IMR-90 (cell line): ENCODE data around the gene FGF2. TPM values are rescaled to one million over a fixed set of nuclear protein-coding genes. Genes with fewer than 3 reads are reported as not detected.

Experiments used
- ATAC-seq: fragments of 200-7000 bp; cut with Tn5 transposase; 2 replicates; pipeline ENCODE4 v1.9.1; 2020; ENCODE audit warnings: low read depth, mild to moderate bottlenecking, moderate library complexity
- BruUV-seq: library from RNA; stranded (reverse); fragments of 400-500 nt; replicated peaks from 2 replicates; lab custom pipeline; 2021; lab: Mats Ljungman, UMichigan
- CTCF ChIA-PET: fragments of 300-600 bp; formaldehyde crosslinking; extraction: SDS; loops from one replicate; lab custom pipeline; 2021; ENCODE audit warnings: antibody characterized with exemption; lab: Yijun Ruan, JAX
- POLR2A ChIA-PET: fragments of 300-600 bp; sonication (Branson Sonifier 250); formaldehyde crosslinking; loops from one replicate; lab custom pipeline; 2022; ENCODE audit warnings: antibody characterized with exemption; ENCODE audit not compliant: unreplicated experiment; lab: Charles Lee
- DNase-seq: peaks from one replicate; pipeline ENCODE4 v3.0.0; 2013
- H2AFZ ChIP-seq: replicated peaks from 2 replicates; pipeline ENCODE3; 2013; ENCODE audit warnings: low read length, mild to moderate bottlenecking; ENCODE audit not compliant: poor library complexity
- H2AK5ac ChIP-seq: 2 replicates; pipeline ENCODE4 v1.6.1; 2013; ENCODE audit warnings: low read depth, low read length, inconsistent platforms
- H2AK9ac ChIP-seq: replicated peaks from 2 replicates; pipeline ENCODE3; 2013; ENCODE audit warnings: mild to moderate bottlenecking, low read depth, low read length, moderate library complexity; ENCODE audit not compliant: poor library complexity
- H2BK120ac ChIP-seq: 2 replicates; pipeline ENCODE4 v1.6.1; 2013; ENCODE audit warnings: low read depth, low read length, inconsistent platforms
- H2BK15ac ChIP-seq: 3 replicates; pipeline ENCODE4 v1.6.1; 2013; ENCODE audit warnings: low read depth, low read length, inconsistent platforms
- H2BK20ac ChIP-seq: 2 replicates; pipeline ENCODE4 v1.6.1; 2013; ENCODE audit warnings: low read depth, mild to moderate bottlenecking, inconsistent platforms, low read length, moderate library complexity
- H2BK5ac ChIP-seq: 2 replicates; pipeline ENCODE4 v1.6.1; 2013; ENCODE audit warnings: mild to moderate bottlenecking, low read depth, low read length, inconsistent platforms; ENCODE audit not compliant: poor library complexity, severe bottlenecking
- H3K14ac ChIP-seq: replicated peaks from 2 replicates; pipeline ENCODE4 v1.6.1; 2013; ENCODE audit warnings: low read depth, low read length, inconsistent platforms
- H3K18ac ChIP-seq: 2 replicates; pipeline ENCODE4 v1.6.1; 2013; ENCODE audit warnings: low read depth, low read length, control low read depth
- H3K23ac ChIP-seq: 2 replicates; pipeline ENCODE4 v1.6.1; 2013; ENCODE audit warnings: low read depth, low read length, inconsistent platforms
- H3K27ac ChIP-seq: 2 replicates; pipeline ENCODE4 v1.5.1; 2013; ENCODE audit warnings: mild to moderate bottlenecking, control low read depth, low read length; ENCODE audit not compliant: insufficient read depth
- H3K27me3 ChIP-seq: 2 replicates; pipeline ENCODE4 v1.6.1; 2013; ENCODE audit warnings: low read length; ENCODE audit not compliant: control insufficient read depth, insufficient read depth
- H3K36me3 ChIP-seq: 2 replicates; pipeline ENCODE4 v1.6.1; 2013; ENCODE audit warnings: low read length, mixed read lengths; ENCODE audit not compliant: control insufficient read depth, insufficient read depth
- H3K4ac ChIP-seq: 2 replicates; pipeline ENCODE4 v1.6.1; 2013; ENCODE audit warnings: low read depth, low read length, inconsistent platforms
- H3K4me1 ChIP-seq: 2 replicates; pipeline ENCODE4 v1.6.1; 2013; ENCODE audit warnings: low read length, mixed read lengths; ENCODE audit not compliant: control insufficient read depth, insufficient read depth
- H3K4me2 ChIP-seq: 2 replicates; pipeline ENCODE4 v1.6.1; 2013; ENCODE audit warnings: low read depth, mild to moderate bottlenecking, control low read depth, low read length, moderate library complexity
- H3K4me3 ChIP-seq: 2 replicates; pipeline ENCODE4 v1.5.1; 2013; ENCODE audit warnings: low read depth, mild to moderate bottlenecking, control low read depth, low read length, moderate library complexity; ENCODE audit not compliant: insufficient read depth
- H3K56ac ChIP-seq: 2 replicates; pipeline ENCODE4 v1.6.1; 2013; ENCODE audit warnings: low read length, inconsistent platforms; ENCODE audit not compliant: insufficient read depth; ENCODE audit errors: extremely low read depth
- H3K79me1 ChIP-seq, 2 experiments: 2 replicates each; pipeline ENCODE4 v1.6.1; 2013; ENCODE audit warnings: low read length in 2 of 2, inconsistent platforms in 1 of 2, low read depth in 1 of 2
- H3K9ac ChIP-seq: 2 replicates; pipeline ENCODE4 v1.6.1; 2013; ENCODE audit warnings: low read depth, low read length, control low read depth
- H3K9me1 ChIP-seq: 2 replicates; pipeline ENCODE4 v1.6.1; 2013; ENCODE audit warnings: low read length, inconsistent platforms; ENCODE audit not compliant: insufficient read depth
- H3K9me3 ChIP-seq: 2 replicates; pipeline ENCODE4 v1.6.1; 2013; ENCODE audit warnings: low read length; ENCODE audit not compliant: control insufficient read depth, insufficient read depth
- H4K20me1 ChIP-seq: 2 replicates; pipeline ENCODE4 v1.6.1; 2013; ENCODE audit warnings: low read length, inconsistent platforms; ENCODE audit not compliant: insufficient read depth
- H4K5ac ChIP-seq: 2 replicates; pipeline ENCODE4 v1.6.1; 2013; ENCODE audit warnings: mild to moderate bottlenecking, low read depth, low read length, control low read depth
- H4K8ac ChIP-seq, 2 experiments: 2 replicates each; pipeline ENCODE4 v1.6.1; 2013; ENCODE audit warnings: low read depth in 2 of 2, low read length in 2 of 2, control low read depth in 1 of 2, inconsistent platforms in 1 of 2
- H4K91ac ChIP-seq: 2 replicates; pipeline ENCODE4 v1.6.1; 2013; ENCODE audit warnings: low read depth, low read length, inconsistent platforms; ENCODE audit not compliant: insufficient read depth
- BHLHE40 ChIP-seq: fragments of 150-350 bp; IDR thresholded peaks from 2 replicates; pipeline ENCODE4 v1.6.1; 2016; ENCODE audit warnings: mild to moderate bottlenecking, low read depth, low read length
- CEBPB ChIP-seq: IDR thresholded peaks from 2 replicates; pipeline ENCODE4 v1.6.1; 2012; ENCODE audit warnings: low read depth, low read length, improper control_type of control experiment
- CHD1 ChIP-seq: IDR thresholded peaks from 2 replicates; pipeline ENCODE4 v1.6.1; 2012; ENCODE audit warnings: low read depth, low read length, improper control_type of control experiment
- CTCF ChIP-seq: conservative IDR thresholded peaks from 2 replicates; pipeline ENCODE4 v1.5.1; 2012; ENCODE audit warnings: mild to moderate bottlenecking, low read depth, low read length, improper control_type of control experiment
- ELK1 ChIP-seq: fragments of 150-350 bp; IDR thresholded peaks from 2 replicates; pipeline ENCODE4 v1.6.1; 2016; ENCODE audit warnings: low read depth, mild to moderate bottlenecking, low read length, moderate library complexity, borderline replicate concordance
- FOS ChIP-seq: fragments of 150-350 bp; IDR thresholded peaks from 2 replicates; pipeline ENCODE4 v1.6.1; 2016; ENCODE audit warnings: low read depth, low read length
- MAFK ChIP-seq: IDR thresholded peaks from 2 replicates; pipeline ENCODE4 v1.6.1; 2012; ENCODE audit warnings: low read depth, low read length, improper control_type of control experiment
- MAZ ChIP-seq: IDR thresholded peaks from 2 replicates; pipeline ENCODE4 v1.6.1; 2012; ENCODE audit warnings: low read depth, mild to moderate bottlenecking, low read length, improper control_type of control experiment, moderate library complexity, borderline replicate concordance
- MXI1 ChIP-seq: IDR thresholded peaks from 2 replicates; pipeline ENCODE4 v1.6.1; 2012; ENCODE audit warnings: low read depth, mild to moderate bottlenecking, low read length, moderate library complexity, borderline replicate concordance
- NFE2L2 ChIP-seq: fragments of 150-350 bp; IDR thresholded peaks from 2 replicates; pipeline ENCODE4 v1.6.1; 2016; ENCODE audit warnings: low read depth, mild to moderate bottlenecking, low read length
- POLR2A ChIP-seq: IDR thresholded peaks from 2 replicates; pipeline ENCODE4 v1.6.1; 2012; ENCODE audit warnings: mild to moderate bottlenecking, low read depth, low read length
- RAD21 ChIP-seq: IDR thresholded peaks from 2 replicates; pipeline ENCODE4 v1.6.1; 2012; ENCODE audit warnings: low read length, improper control_type of control experiment
- RCOR1 ChIP-seq: IDR thresholded peaks from 2 replicates; pipeline ENCODE4 v1.6.1; 2012; ENCODE audit warnings: mild to moderate bottlenecking, low read length, improper control_type of control experiment; ENCODE audit not compliant: insufficient replicate concordance
- RFX5 ChIP-seq: IDR thresholded peaks from 2 replicates; pipeline ENCODE4 v1.8.0; 2012; ENCODE audit warnings: low read depth, mild to moderate bottlenecking, low read length, moderate library complexity
- SMC3 ChIP-seq: fragments of 150-350 bp; IDR thresholded peaks from 2 replicates; pipeline ENCODE4 v1.6.1; 2016; ENCODE audit warnings: low read depth, mild to moderate bottlenecking, antibody characterized with exemption, low read length, moderate library complexity
- WGBS, 2 experiments: methylation state at CpG; one replicate each; pipeline versions ENCODE4 v1.1.5 to v1.1.7; 2013; ENCODE audit warnings: missing lambda C conversion rate in 2 of 2; ENCODE audit not compliant: insufficient read length in 1 of 2; ENCODE audit errors: extremely low coverage in 2 of 2; 5-methylcytosine and 5-hydroxymethylcytosine counted together
- dilution Hi-C: fragments of 300-500 bp; cut with HindIII; formaldehyde crosslinking; loops from one replicate; pipeline ENCODE4 v1.14.3; 2018; ENCODE audit warnings: low sequenced_read_pairs; ENCODE audit not compliant: unreplicated experiment
- in situ Hi-C: fragments of 300-500 bp; cut with MboI; formaldehyde crosslinking; loops from 3 replicates; pipeline ENCODE4 v1.14.3; 2019; ENCODE audit warnings: low sequenced_read_pairs, inconsistent platforms, mixed read lengths
- intact Hi-C: fragments of 100-400 bp; cut with micrococcal nuclease; formaldehyde crosslinking; loops from 2 replicates; pipeline ENCODE4 v1.10.0; 2022
- polyA plus RNA-seq, 3 experiments: library from polyadenylated mRNA; depleted of rRNA; stranded (reverse); fragments of >200 nt; gene quantifications; 2 replicates each; pipeline ENCODE4 v1.2.3, GENCODE V29; 2012; ENCODE audit warnings: low replicate concordance in 1 of 3
- total RNA-seq: library from RNA; depleted of rRNA; stranded (reverse); fragments of >200 nt; gene quantifications from 2 replicates; pipeline ENCODE4 v1.2.3, GENCODE V29; 2012
- TF ChIP-seq, protein P1 (sequence below): fragments of 150-350 bp; IDR thresholded peaks from 2 replicates; pipeline ENCODE4 v1.6.1; 2017; ENCODE audit warnings: mild to moderate bottlenecking, antibody characterized with exemption, low read length, low read depth

FGF2 gene
- total and polyA plus RNA-seq, 2 of the 4 experiments (the other 2 are of a cell fraction) = 12.9 to 27.1 TPM

DNA sequence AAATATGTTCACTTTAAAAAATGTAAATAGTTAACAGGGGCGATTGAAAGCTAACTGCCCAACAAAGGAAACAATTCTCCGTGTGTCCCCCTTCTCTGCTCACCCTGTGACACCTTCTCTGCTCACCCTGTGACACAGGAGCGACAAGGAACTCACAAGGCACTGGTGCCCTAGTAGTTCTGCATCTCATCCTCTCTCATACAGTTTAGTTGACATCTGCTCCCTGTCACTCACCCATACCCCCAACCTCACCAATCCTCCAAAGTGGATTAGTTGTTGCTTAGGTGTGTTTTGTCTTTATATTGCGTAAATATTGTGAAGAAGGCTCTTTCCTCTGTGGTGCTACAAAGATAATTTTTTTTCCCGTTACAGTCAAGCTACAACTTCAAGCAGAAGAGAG lies 49.3 kb downstream of the FGF2 start:
- peaks cover 7% of the 10 kb centered on the region for H3K9me1 ChIP-seq
- no peak overlapping the region for H3K56ac ChIP-seq
- dilution Hi-C loops = no loop called here
- CTCF ChIA-PET = interaction anchor here (1.1 to 1.2 kb wide), 2 partner anchors 21 to 118 kb away, joined by 3 read pairs; no protein-coding TSS in a partner anchor
- peaks cover 25 to 54% of the 10 kb centered on the region in 2 experiments for H3K79me1 ChIP-seq
- no peak for ATAC-seq
- POLR2A ChIA-PET = no interaction called here
- H3K4ac ChIP-seq = peak overlapping the region; percentile 97
- WGBS, 2 experiments = no CpG with 5 or more reads among the region's 5 CpGs
- TF ChIP-seq CTCF (no peak), RAD21 (no peak), POLR2A (no peak), MAFK (no peak), SMC3 (no peak), CHD1 (no peak), RCOR1 (no peak), ELK1 (no peak), NFE2L2 (no peak), BHLHE40 (no peak), MXI1 (no peak), MAZ (no peak), FOS (no peak), CEBPB (no peak), RFX5 (no peak)
- TF ChIP-seq, protein P1, sequence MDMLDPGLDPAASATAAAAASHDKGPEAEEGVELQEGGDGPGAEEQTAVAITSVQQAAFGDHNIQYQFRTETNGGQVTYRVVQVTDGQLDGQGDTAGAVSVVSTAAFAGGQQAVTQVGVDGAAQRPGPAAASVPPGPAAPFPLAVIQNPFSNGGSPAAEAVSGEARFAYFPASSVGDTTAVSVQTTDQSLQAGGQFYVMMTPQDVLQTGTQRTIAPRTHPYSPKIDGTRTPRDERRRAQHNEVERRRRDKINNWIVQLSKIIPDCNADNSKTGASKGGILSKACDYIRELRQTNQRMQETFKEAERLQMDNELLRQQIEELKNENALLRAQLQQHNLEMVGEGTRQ = no peak
- H2BK15ac ChIP-seq = peak overlapping the region; percentile 48; the same call in 2 of the 3 replicates
- H2BK5ac ChIP-seq = peak overlapping the region; percentile 80
- no peak for DNase-seq
- H4K20me1 ChIP-seq = no peaks in the 10 kb centered on the region; the same call in 1 of the 2 replicates
- peaks cover 14% of the 10 kb centered on the region for H3K36me3 ChIP-seq
- H2BK120ac ChIP-seq = peak overlapping the region; percentile 94
- no TSS peak for BruUV-seq
- H2AK5ac ChIP-seq = peak overlapping the region; percentile 85
- H2AFZ ChIP-seq = no peak overlapping the region
- intact Hi-C loops = no loop called here
- H3K4me1 ChIP-seq = peaks cover 10% of the 10 kb centered on the region
- peak overlapping the region; percentile 19 to 85; a peak in 3 of 4 replicates for H4K8ac ChIP-seq
- H3K23ac ChIP-seq = peak overlapping the region; percentile 94
- peak overlapping the region; percentile 45; the same call in 1 of the 2 replicates for H3K27ac ChIP-seq
- no peaks in the 10 kb centered on the region for H3K27me3 ChIP-seq
- H3K9ac ChIP-seq = no peak overlapping the region
- peak overlapping the region; percentile 60 for H4K5ac ChIP-seq
- H3K4me3 ChIP-seq = no peak overlapping the region
- peak overlapping the region; percentile 82 for H4K91ac ChIP-seq
- peak overlapping the region; percentile 84 for H2BK20ac ChIP-seq
- peak overlapping the region; percentile 70 for H3K18ac ChIP-seq
- in situ Hi-C loops = no loop called here
- no peaks in the 10 kb centered on the region for H3K9me3 ChIP-seq
- H3K14ac ChIP-seq = peak overlapping the region; percentile 76
- peak overlapping the region; percentile 17 for H2AK9ac ChIP-seq
- peak overlapping the region; percentile 13 for H3K4me2 ChIP-seq
